Stimulated activated CD4-positive, alpha-beta T cell treated with anti-CD3 and anti-CD28 coated beads, Interleukin-1b, Interleukin-23, amount 100 ng/mL, for 48 hours (primary cell): ENCODE measurements around the gene HEG1.

ENCODE experiments used
- DNase-seq: peaks from one replicate; pipeline ENCODE4 v3.0.0-alpha.2; 2020

Gene HEG1

DNA sequence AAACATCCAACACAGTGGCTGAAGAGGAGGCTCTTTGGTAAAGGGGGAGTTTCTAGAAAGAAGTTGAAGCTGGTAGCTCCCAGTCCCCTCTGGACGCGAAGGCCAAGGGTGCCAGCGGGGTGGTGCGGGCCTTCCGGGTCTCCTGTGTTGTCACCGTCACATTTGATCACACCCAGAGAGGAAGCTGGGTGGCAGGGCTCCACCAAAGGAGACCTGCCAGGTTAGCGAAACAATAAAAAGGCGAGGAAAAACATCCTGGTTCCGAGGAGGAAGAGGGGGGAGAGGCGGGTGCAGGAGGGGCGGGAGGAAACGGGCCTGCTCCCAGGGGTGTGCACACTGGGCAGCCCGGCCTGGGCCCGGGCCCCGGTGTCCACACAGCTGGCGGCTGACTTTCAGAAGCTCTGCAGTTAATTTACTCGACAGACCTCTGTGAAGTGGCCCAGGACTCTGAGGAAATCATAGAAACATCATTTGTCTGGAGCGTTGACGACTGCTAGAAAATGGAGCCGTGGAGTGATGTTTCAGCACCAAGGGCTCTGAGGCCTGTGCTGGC is 12.1 kb downstream of the HEG1 start:
- DNase-seq, result no peak

DNA sequence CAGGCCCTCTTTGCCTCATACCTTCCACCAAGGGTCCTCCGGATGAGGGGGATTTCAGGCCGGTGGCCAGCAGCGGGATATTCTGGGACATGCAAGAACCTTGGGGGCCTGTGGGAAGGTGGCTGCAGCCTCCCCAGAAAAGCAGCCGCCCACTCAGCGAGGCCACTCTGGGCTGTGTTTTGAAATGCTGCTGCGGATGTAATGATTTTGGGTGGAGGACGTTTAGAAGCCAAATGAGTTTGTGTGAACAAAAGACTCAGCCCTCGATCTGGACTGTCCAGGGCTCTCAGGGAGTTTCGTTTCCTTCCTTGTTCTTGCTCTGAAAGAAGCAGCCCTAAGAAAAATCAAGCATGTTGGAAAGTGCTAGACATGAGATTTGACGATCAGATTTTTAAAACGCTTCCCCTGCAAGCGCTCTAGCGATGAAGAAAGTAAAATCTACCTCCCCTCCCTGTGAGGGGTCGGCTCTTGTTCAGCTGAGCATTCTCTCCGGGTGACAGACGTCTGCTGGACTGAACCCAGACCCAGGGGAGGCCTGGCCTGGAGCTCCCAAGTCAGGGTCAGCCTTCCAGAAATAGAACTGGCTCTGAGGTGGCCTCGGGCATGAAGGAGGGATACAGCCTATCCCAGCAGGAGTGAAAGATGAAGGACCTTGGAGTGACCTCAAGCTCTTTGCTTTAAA is 12.9 kb downstream of the HEG1 start:
- DNase-seq, result no peak

DNA sequence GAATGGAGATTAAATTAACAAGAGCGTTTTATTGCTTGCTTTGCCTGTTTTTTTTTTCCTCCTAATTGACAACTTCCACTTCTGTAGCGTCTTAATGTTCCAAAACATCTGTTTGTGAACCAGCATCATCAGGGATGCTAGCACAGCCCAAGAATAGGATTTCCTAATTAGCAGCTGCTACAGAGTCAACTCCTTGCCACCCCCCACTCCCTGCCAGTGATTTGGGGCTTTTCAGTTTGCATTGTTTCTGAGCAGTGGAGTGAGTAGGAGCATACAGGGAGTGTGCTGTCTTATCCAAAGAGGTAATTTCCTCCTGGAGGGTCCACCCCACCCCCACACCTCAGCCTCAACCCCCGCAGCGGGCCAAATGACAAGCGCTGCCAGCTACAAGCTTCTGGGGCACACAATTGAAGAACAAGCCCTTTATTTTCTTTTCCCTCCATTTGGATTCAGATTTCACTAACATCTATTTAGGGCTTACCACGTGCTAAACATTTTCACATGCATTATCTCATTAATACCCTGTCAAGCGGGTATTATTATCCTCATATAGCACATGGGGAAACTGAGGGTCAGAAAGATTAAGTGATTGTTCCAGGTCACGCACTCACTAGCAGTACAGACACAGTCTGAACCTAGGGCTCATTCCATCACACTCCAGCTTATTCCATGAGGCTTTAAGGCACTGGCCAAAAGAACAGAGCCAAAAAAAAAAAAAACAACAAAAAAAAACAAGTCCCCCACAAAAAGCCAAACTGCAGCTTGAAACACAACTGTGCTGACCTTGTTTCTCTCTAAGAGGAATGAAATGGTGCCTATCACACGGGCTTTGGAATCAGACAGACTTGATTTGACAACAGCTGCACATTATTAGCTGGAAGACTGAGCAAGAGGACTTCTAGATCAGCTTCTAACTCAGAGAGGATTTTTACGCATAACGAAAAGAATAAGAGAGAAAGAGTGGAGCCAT is 16.4 kb downstream of the HEG1 start:
- no peak for DNase-seq

GRCh38 chr3:125037498-125038150 is 18.2 kb downstream of the HEG1 start:
- DNase-seq, result no peak

- no peak for DNase-seq
Measured at GRCh38 chr3:125035217-125035616, 20.6 kb downstream of the HEG1 start.

- DNase-seq, result no peak
Measured at GRCh38 chr3:125033616-125034015, 22.2 kb downstream of the HEG1 start.

- no peak for DNase-seq
Measured at GRCh38 chr3:125033135-125033534, 22.7 kb downstream of the HEG1 start.

- DNase-seq, result no peak
Measured at GRCh38 chr3:125032683-125033082, 23.1 kb downstream of the HEG1 start.

- DNase-seq, result no peak
Measured at GRCh38 chr3:125032100-125032643, 23.6 kb downstream of the HEG1 start.

DNA sequence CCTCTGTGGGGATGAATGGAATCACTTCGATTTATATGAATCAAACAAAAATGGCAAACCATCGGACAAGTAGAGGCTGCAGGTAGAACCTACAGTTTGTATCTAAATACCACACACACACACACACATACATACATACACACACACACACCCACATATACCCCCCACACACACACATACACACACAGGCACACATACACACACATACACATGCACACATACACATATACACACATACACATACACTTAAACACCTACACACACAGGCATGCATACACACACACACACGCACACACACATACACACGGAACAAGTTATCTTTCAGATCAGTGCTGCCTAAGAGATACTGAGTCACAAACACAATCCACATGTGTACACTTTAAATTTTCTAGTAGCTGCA is 24.3 kb downstream of the HEG1 start:
- no peak for DNase-seq

- no peak for DNase-seq
Measured at GRCh38 chr3:125028657-125029056, 27.1 kb downstream of the HEG1 start.

DNA sequence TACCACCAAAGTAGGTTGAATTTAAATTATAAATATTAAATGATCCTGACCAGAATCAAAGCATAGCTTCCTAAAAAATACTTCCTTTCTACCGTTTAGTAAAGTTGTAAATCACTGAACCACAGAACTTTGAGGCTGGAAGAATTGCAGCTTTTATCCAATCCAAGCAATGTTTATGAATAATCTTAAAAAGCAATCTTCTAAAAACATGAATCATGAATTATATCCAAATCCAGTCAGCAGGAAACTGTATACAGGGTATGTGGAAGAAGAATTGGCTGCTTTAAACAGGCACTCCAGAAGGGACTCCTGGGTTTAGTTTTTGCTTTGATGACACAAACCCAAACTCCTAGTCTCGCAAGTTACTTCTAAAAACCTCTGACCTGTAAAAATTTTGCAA is 30.2 kb downstream of the HEG1 start:
- DNase-seq, result no peak

GRCh38 chr3:125024817-125025216 is 31.0 kb downstream of the HEG1 start:
- DNase-seq, result no peak

- no peak for DNase-seq
Measured at GRCh38 chr3:125023833-125024555, 31.8 kb downstream of the HEG1 start.

GRCh38 chr3:125022206-125022605 is 33.6 kb downstream of the HEG1 start:
- DNase-seq, result no peak

DNA sequence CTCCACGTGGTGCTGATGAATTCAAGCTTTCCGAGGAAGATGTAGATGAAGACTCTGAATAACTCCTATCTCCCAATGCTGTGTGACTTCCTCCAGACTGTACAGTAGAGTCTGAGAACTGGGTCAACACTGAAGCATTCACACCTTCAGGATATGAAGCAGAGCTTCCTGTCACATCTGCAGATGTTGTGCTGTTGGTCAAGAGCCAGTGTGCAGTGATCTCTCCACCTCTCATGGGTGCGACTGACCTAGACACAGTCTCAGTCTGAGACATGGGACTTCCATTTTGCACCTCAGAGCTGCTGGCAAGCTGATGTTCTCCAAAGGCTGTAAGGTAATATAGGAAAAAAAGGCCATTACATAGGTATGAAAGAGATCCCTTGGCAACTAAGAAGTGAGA is 36.5 kb downstream of the HEG1 start:
- DNase-seq, result no peak

DNA sequence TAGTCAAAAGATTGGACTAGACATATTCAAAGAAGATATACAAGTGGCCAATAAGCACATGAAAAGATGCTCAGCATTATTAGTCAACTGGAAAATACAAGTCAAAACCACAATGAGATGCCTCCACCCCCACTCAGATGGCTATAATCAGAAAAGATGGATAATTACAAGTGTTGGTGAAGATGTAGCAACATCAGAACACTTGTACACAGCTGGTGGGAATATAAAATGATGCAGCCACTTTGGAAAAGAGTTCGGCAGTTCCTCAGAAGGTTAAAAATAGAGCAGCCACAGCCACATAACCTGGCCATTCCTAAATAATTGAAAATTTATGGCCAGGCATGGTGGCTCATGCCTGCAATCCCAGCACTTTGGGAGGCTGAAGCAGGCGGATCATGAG is 38.4 kb downstream of the HEG1 start:
- DNase-seq, result no peak

DNA sequence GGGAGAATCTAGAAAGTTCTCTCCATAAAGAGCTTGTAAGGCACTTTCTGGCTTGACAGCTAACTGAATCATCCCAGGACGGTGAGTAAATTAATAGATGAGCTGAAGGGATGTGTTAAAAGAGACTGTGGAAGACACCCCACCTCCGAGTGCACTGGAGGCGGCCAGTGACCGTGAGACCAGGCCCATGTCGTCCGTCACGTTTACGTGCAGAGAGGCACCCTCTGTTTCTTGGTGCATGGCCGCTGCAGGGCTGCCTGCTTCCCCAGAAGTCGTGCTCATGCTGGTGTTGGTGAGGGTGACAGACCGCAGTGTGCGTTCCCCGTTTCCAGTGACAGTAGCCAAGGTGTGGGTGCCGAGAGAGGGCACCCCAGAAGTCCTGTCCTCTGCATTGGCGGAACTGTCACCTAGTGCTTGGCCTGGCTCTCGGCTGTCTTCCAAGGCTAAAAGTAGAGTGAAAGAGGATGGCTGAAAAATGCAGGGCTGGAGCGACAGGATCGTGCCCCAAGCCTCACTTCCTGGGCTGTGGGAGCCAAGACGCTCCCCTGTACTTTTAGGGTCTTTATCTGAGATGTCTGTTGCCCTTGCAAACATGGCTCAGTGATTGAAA is 41.1 kb downstream of the HEG1 start:
- DNase-seq, result no peak

DNA sequence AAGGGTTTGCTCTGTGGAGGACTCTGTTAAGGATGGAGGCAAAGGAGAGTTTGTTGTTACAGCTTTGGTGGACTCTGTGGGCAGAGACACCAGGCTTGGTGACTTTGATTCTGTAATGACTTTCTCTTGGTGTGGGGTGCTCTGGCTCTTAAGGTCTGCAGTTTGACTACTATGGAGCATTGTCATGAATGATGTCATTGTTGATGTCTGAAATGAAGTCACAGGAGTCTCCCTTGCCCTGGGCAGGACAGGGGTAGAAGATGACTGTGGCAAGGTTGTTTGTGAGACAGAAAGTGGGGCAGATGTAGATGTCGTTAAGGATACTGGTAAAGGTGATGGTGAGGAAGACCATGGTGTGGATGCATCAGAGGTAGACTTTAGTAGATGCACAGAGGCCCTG is 42.7 kb downstream of the HEG1 start:
- DNase-seq, result no peak

DNA sequence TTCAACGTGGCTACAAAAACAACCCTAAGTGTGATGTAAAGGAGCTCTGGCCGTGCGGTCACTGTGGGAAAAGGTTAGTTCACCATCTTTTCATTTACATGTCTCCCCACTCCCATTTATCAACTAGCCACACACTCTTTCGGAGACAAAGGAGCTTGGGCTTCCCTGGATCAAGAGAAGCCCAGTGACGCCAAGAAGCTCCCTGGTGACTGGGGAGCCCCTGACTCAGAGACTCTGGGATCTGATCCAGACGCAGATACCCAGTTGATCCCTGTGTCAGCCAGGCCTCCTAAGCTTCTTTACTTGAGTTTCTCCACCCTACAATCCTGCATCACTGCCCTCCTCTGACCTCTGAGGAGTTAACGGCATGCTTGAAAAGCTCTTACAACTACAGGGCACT is 43.9 kb downstream of the HEG1 start:
- DNase-seq, result no peak

- no peak for DNase-seq
Measured at GRCh38 chr3:125010393-125010792, 45.4 kb downstream of the HEG1 start.

GRCh38 chr3:125008766-125009165 is 47.0 kb downstream of the HEG1 start:
- DNase-seq, result no peak
